ENCODE measurements around the gene COG8. TPM values are rescaled to one million over a fixed set of nuclear protein-coding genes. Genes with fewer than 3 reads are reported as not detected.
A peak's percentile ranks its signal among the peaks of the same experiment; 100 is the strongest.

The COG8 gene
- total RNA-seq, 4 donors from 2014 or later = 63.3 to 84.2 (median 74.7) TPM

DNA sequence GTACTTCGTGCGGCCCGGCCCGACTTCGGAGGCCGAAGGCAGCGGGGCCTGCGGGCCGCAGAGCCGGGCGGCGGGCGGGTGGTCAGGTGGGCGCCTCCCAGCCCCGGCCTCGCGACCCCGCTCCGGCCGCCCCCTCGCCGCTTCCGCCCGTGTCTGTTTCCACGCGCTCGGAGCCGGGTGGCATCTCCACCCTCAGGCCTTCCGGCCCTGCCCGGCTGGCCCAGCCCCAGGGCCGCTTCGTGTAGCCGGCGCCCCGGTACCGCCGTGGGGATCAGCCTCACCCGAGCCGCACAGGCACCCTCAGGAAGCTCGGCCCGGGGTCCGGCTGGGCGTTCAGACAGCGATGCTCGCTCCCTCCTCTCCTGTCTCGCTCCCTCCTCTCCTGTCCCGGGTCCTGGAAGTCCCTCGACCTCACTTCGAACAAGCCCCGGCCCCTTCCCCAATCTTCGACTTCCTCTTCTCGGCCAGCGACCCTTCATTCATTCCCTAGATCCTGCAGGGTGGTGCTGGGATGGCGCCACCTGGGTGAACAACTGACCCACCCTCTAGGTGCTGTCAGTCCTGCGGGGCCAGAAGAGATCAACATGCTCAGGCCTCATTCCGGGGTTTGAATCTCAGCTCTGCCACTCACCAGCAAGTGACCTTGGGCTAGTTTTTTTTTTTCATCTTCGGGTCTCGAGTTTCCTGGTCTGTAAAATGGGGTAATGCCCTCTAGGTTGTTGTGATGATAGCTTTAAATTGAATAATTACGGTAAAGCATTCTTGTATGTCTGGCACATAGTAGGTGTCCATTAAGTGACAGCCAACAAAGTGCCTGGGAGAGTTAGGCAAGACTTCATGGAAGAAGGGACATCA, 27.6 kb downstream of the COG8 start:
- intact Hi-C loops (cut with DNase I) = no loop called here
- H3K27me3 ChIP-seq = no peaks in the 10 kb centered on the region
- H3K9me3 ChIP-seq = no peaks in the 10 kb centered on the region
- H3K27ac ChIP-seq = peak overlapping the region; percentile 67 to 85 (median 73)
- WGBS, 2 donors = 3 to 5% methylated on average over 16 to 22 of the region's 59 CpGs
- H3K4me1 ChIP-seq = peaks cover 19 to 40% of the 10 kb centered on the region in 2 donors
- TF ChIP-seq, protein P1, sequence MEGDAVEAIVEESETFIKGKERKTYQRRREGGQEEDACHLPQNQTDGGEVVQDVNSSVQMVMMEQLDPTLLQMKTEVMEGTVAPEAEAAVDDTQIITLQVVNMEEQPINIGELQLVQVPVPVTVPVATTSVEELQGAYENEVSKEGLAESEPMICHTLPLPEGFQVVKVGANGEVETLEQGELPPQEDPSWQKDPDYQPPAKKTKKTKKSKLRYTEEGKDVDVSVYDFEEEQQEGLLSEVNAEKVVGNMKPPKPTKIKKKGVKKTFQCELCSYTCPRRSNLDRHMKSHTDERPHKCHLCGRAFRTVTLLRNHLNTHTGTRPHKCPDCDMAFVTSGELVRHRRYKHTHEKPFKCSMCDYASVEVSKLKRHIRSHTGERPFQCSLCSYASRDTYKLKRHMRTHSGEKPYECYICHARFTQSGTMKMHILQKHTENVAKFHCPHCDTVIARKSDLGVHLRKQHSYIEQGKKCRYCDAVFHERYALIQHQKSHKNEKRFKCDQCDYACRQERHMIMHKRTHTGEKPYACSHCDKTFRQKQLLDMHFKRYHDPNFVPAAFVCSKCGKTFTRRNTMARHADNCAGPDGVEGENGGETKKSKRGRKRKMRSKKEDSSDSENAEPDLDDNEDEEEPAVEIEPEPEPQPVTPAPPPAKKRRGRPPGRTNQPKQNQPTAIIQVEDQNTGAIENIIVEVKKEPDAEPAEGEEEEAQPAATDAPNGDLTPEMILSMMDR (IDR thresholded peaks at IDR 0.05) = no peak
- TF ChIP-seq POLR2A (IDR thresholded peaks at IDR 0.05) = no peak
- H3K4me3 ChIP-seq (replicated peaks in 1 of 3) = peak overlapping the region; percentile 62 to 97 (median 85)
- peaks cover 9 to 14% of the 10 kb centered on the region in 2 donors for H3K36me3 ChIP-seq
- peak; percentile 41 to 46 for DNase-seq

DNA sequence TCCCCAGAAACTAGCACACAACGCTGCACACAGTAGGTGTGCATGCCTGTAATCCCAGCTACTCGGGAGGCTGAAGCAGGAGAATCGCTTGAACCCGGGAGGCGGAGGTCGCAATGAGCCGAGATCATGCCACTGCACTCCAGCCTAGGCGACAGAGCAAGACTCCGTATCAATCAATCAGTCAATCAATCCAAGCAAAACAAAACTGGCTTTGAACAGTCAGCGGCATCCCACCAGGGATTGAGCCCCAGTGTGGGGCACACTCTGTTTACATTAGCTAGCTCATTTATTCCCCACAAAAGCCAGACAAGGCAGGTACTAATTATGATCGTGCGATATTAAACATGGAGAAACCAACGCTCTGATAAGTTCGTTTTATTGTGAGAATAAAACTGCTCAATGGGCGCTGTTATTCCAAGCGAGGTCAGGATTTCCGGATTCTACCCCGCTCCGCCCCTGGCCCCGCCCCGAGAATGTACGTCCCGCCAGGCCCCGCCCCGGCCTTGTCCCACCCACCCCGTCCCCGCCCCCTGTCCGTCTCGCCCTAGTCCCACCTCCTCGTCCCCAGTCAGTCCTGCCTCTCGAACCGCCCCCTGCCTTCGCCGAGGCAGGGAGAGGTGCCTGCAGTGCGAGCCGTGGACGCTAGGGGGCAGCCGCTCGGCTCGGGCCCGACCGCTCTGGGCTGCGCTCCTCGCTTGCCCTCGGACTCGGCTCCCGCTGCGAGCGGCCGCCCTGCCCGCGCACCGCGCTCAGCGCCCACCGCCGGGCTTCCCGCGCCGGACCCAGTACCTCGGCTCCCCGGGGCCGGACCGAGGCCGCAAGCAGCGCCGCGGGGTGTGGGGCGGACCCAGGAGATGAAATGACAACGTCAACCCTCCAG, 28.5 kb downstream of the COG8 start, which contains the start of gene VPS4A:
Gene VPS4A, plus strand, starts transcription at position 698 of the 880 bp plus-strand sequence. Its CDS starts 162 bp downstream, at position 860.
- peak within 1 kb of the TSS; percentile 62 to 97 (median 85) for H3K4me3 ChIP-seq (replicated peaks in 1 of 3)
- peak in 1 of 2 donors; percentile 81 for TF ChIP-seq POLR2A (IDR thresholded peaks at IDR 0.05)
- TF ChIP-seq, protein P1 (IDR thresholded peaks at IDR 0.05) = peak; percentile 19 to 99 (median 88)
- intact Hi-C loops (cut with DNase I) = no loop called here
- no peaks in the 10 kb centered on the region for H3K9me3 ChIP-seq
- peaks cover under 1 to 6% of the 10 kb centered on the region in 2 donors for H3K36me3 ChIP-seq
- H3K4me1 ChIP-seq = peaks cover 24 to 49% of the 10 kb centered on the region in 2 donors
- DNase-seq = peak; percentile 96 to 97
- H3K27ac ChIP-seq = peak within 1 kb of the TSS; percentile 67 to 85 (median 73)
- 19 to 20% methylated on average over 27 to 33 of the region's 70 CpGs for WGBS, 2 donors
- H3K27me3 ChIP-seq = no peaks in the 10 kb centered on the region

DNA sequence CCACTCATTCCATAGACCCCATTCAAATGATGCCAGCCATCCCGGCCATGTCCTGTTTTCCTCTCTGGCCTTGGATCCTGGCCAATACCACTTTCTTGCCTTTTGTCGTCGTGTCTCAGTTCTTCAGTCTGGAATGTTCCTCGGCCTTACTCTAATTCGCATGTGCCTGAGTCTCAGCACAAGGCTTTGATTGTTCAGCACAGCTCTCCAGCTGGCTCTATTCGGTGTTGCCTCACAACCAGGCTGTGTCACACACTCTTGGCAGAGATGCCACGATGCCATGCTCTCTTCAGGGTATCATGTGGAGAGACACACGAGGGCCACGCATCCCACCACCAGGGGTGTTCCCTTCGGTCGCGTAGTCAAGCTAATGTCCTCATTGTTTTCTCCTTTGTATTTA, 30.0 kb downstream of the COG8 start:
- intact Hi-C loops (cut with DNase I) = no loop called here
- no peak for TF ChIP-seq POLR2A (IDR thresholded peaks at IDR 0.05)
- TF ChIP-seq, protein P1 (IDR thresholded peaks at IDR 0.05) = no peak
- DNase-seq = peak; percentile 29 to 35
- H3K4me3 ChIP-seq (replicated peaks in 1 of 3) = no peak overlapping the region
- peak overlapping the region in 2 of 3 donors; percentile 31 to 32 for H3K27ac ChIP-seq
- WGBS, 2 donors = 76 to 78% methylated on average over 12 of the region's 12 CpGs
- H3K9me3 ChIP-seq = no peaks in the 10 kb centered on the region
- H3K27me3 ChIP-seq = no peaks in the 10 kb centered on the region
- H3K36me3 ChIP-seq = no peaks in the 10 kb centered on the region
- peaks cover 38 to 61% of the 10 kb centered on the region in 2 donors for H3K4me1 ChIP-seq

DNA sequence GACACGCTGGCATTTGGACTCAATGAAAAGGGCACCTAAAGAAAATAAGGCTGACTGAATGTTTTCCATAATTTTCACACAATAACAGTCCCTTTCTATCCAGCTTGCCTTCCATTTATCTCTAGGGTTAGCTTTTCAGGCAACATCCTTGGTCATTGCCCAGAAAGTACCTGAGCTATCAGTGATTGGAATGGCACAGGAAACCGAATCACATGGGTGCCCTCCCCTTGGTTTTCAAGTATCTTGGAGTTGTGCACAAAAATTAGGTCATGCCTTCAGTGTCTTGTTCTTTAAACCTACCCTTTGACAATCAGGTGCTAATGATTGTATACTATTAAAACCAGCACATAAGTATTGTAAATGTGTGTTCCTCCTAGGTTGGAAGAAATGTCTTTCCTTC, 31.5 kb downstream of the COG8 start:
- 59 to 71% methylated on average over 2 of the region's 2 CpGs for WGBS, 2 donors
- TF ChIP-seq, protein P1 (IDR thresholded peaks at IDR 0.05) = no peak
- TF ChIP-seq POLR2A (IDR thresholded peaks at IDR 0.05) = no peak
- intact Hi-C loops (cut with DNase I) = no loop called here
- H3K36me3 ChIP-seq = no peaks in the 10 kb centered on the region
- peaks cover 45 to 66% of the 10 kb centered on the region in 2 donors for H3K4me1 ChIP-seq
- H3K9me3 ChIP-seq = no peaks in the 10 kb centered on the region
- peak; percentile 58 to 62 for DNase-seq
- peak overlapping the region; percentile 5 to 22 (median 20) for H3K27ac ChIP-seq
- no peaks in the 10 kb centered on the region for H3K27me3 ChIP-seq
- H3K4me3 ChIP-seq (replicated peaks in 1 of 3) = no peak overlapping the region
